GM21447 (cell line): Measurements from ENCODE around the gene PPA1.
"Not testable (repeated sequence)": the region's sequence is repeated elsewhere in the genome, so short reads cannot be mapped to it uniquely, and the experiment has no call there.

Experiments
- ATAC-seq: cut with Tn5 transposase; IDR thresholded peaks from one replicate; pipeline ENCODE4 v1.9.1; 2021; ENCODE audit not compliant: unreplicated experiment

PPA1 gene

GRCh38 chr10:70233109-70233938 lies at the start of gene PPA1:
Gene PPA1, minus strand, starts transcription at chr10:70233429. Its CDS starts 102 bp downstream, at chr10:70233327.
- peak; percentile 72 for ATAC-seq

GRCh38 chr10:70281609-70282008 lies 48.4 kb upstream of the PPA1 start:
- no peak for ATAC-seq

GRCh38 chr10:70280099-70280498 lies 46.9 kb upstream of the PPA1 start:
- ATAC-seq, result no peak

- no peak for ATAC-seq
Observed at GRCh38 chr10:70277396-70278030, 44.3 kb upstream of the PPA1 start.

- no peak for ATAC-seq
Observed at GRCh38 chr10:70274643-70275042, 41.4 kb upstream of the PPA1 start.

GRCh38 chr10:70272925-70273316 lies 39.7 kb upstream of the PPA1 start:
- ATAC-seq, result peak; percentile 61

GRCh38 chr10:70271996-70272924 lies 39.0 kb upstream of the PPA1 start:
- ATAC-seq, result no peak

GRCh38 chr10:70270952-70271351 lies 37.7 kb upstream of the PPA1 start:
- ATAC-seq, result no peak

GRCh38 chr10:70269741-70270140 lies 36.5 kb upstream of the PPA1 start:
- no peak for ATAC-seq

- ATAC-seq, result no peak
Observed at GRCh38 chr10:70268376-70268775, 35.1 kb upstream of the PPA1 start.

GRCh38 chr10:70267161-70267933 lies 34.1 kb upstream of the PPA1 start:
- ATAC-seq, result no peak

- ATAC-seq, result no peak
Observed at GRCh38 chr10:70266701-70267100, 33.5 kb upstream of the PPA1 start.

- ATAC-seq, result no peak
Observed at GRCh38 chr10:70266056-70266455, 32.8 kb upstream of the PPA1 start.

- ATAC-seq, result no peak
Observed at GRCh38 chr10:70265032-70265689, 31.9 kb upstream of the PPA1 start.

- no peak for ATAC-seq
Observed at GRCh38 chr10:70260734-70261133, 27.5 kb upstream of the PPA1 start.

GRCh38 chr10:70260259-70260658 lies 27.0 kb upstream of the PPA1 start:
- no peak for ATAC-seq

- ATAC-seq, result no peak
Observed at GRCh38 chr10:70258216-70258615, 25.0 kb upstream of the PPA1 start.

- ATAC-seq, result not testable (repeated sequence)
Observed at GRCh38 chr10:70257816-70258215, 24.6 kb upstream of the PPA1 start.

GRCh38 chr10:70256463-70256862 lies 23.2 kb upstream of the PPA1 start:
- no peak for ATAC-seq
